Tibial artery (tissue), 4 donors: ENCODE results near the gene OR5P2.
"Not testable (repeated sequence)": the region's sequence is repeated elsewhere in the genome, so short reads cannot be mapped to it uniquely, and the experiment has no call there.

Experiments
- DNase-seq, 2 donors: peaks; one replicate each; pipeline ENCODE4 v3.0.0-alpha.2; 2019
- H3K27ac ChIP-seq, 2 donors: fragments of 200-600 bp; sonication (generic) in 1 of 2; 1 replicate in 1 of 2; 2 replicates in 1 of 2; pipeline ENCODE4 v1.5.1; 2018 to 2019; ENCODE audit warnings: mild to moderate bottlenecking in 1 of 2
- H3K27me3 ChIP-seq, 2 donors: fragments of 200-600 bp; sonication (generic) in 1 of 2; one replicate each; pipeline versions ENCODE4 v1.5.1 to v1.6.0; 2016 to 2019
- H3K36me3 ChIP-seq, 3 donors: fragments of 200-600 bp; sonication (generic) in 2 of 3; one replicate each; pipeline ENCODE4 v1.5.1; 2016 to 2019; ENCODE audit warnings: mild to moderate bottlenecking in 2 of 3
- H3K4me1 ChIP-seq, 4 donors: fragments of 200-600 bp; sonication (generic) in 2 of 4; 1 replicate in 3 of 4; 2 replicates in 1 of 4; pipeline ENCODE4 v1.5.1; 2016 to 2019
- H3K4me3 ChIP-seq, 2 donors: fragments of 200-600 bp; sonication (generic) in 1 of 2; 1 replicate in 1 of 2; 2 replicates in 1 of 2; pipeline ENCODE4 v1.5.1; 2018 to 2019; ENCODE audit warnings: mild to moderate bottlenecking in 2 of 2
- H3K9me3 ChIP-seq, 3 donors: fragments of 200-600 bp; sonication (generic) in 1 of 3; one replicate each; pipeline ENCODE4 v1.5.1; 2016 to 2019
- CTCF ChIP-seq, 2 experiments: fragments of 200-600 bp in 1 of 2; fragments of 450-650 bp in 1 of 2; IDR thresholded peaks; one replicate each; pipeline ENCODE4 v1.5.1; 2017 to 2019; ENCODE audit warnings: antibody characterized with exemption in 2 of 2, mild to moderate bottlenecking in 1 of 2, moderate library complexity in 1 of 2
- intact Hi-C: fragments of 100-400 bp; cut with DNase I; formaldehyde crosslinking; loops from one replicate; pipeline ENCODE4 v1.15.0; 2023; ENCODE audit warnings: low total_unique reads

OR5P2 gene

GRCh38 chr11:7833527-7833926 is 36.8 kb upstream of the OR5P2 start:
- H3K27me3 ChIP-seq: no peaks in the 10 kb centered on the region
- TF ChIP-seq CTCF (IDR thresholded peaks at IDR 0.05): no peak
- intact Hi-C loops: no loop called here
- no peaks in the 10 kb centered on the region for H3K9me3 ChIP-seq
- H3K27ac ChIP-seq: no peak overlapping the region
- H3K4me3 ChIP-seq: no peak overlapping the region
- H3K36me3 ChIP-seq: no peaks in the 10 kb centered on the region
- H3K4me1 ChIP-seq: no peaks in the 10 kb centered on the region
- DNase-seq: no peak

- TF ChIP-seq CTCF (IDR thresholded peaks at IDR 0.05): no peak
- Histone ChIP-seq H3K9me3 (no peaks in the 10 kb centered on the region), H3K27ac (no peak within 1 kb of the TSS), H3K36me3 (no peaks in the 10 kb centered on the region), H3K27me3 (no peaks in the 10 kb centered on the region), H3K4me1 (no peaks in the 10 kb centered on the region), H3K4me3 (no peak within 1 kb of the TSS)
- DNase-seq: no peak
- intact Hi-C loops: no loop called here
These were observed 34.0 kb upstream of the OR5P2 start, which contains the start of gene OR5P3 for GRCh38 chr11:7830740-7831139. Gene OR5P3, minus strand, starts transcription at chr11:7830840.

GRCh38 chr11:7826324-7826723 is 29.6 kb upstream of the OR5P2 start:
- H3K4me3 ChIP-seq: no peak overlapping the region

GRCh38 chr11:7820417-7820816 is 23.7 kb upstream of the OR5P2 start:
- H3K4me3 ChIP-seq, H3K27ac ChIP-seq, H3K27me3 ChIP-seq, DNase-seq, H3K36me3 ChIP-seq, H3K4me1 ChIP-seq, intact Hi-C loops: not testable (repeated sequence)
- H3K9me3 ChIP-seq: peaks cover 0 to 13% (median 6%) of the 10 kb centered on the region in 3 donors

More at GRCh38 chr11:7826324-7826723, 29.6 kb upstream of the OR5P2 start:
- no peak for DNase-seq
- Histone ChIP-seq H3K27ac (no peak overlapping the region), H3K27me3 (no peaks in the 10 kb centered on the region), H3K9me3 (no peaks in the 10 kb centered on the region), H3K4me1 (no peaks in the 10 kb centered on the region), H3K36me3 (no peaks in the 10 kb centered on the region)
- TF ChIP-seq CTCF (IDR thresholded peaks at IDR 0.05): no peak
- intact Hi-C loops: no loop called here

GRCh38 chr11:7814897-7815296 is 18.2 kb upstream of the OR5P2 start:
- H3K9me3 ChIP-seq: peaks cover 0 to 17% (median 6%) of the 10 kb centered on the region in 3 donors
- H3K4me3 ChIP-seq, H3K27me3 ChIP-seq, H3K4me1 ChIP-seq, intact Hi-C loops, DNase-seq, H3K36me3 ChIP-seq, H3K27ac ChIP-seq: not testable (repeated sequence)

GRCh38 chr11:7810301-7810700 is 13.6 kb upstream of the OR5P2 start:
- H3K27me3 ChIP-seq, H3K4me3 ChIP-seq, H3K36me3 ChIP-seq, H3K4me1 ChIP-seq, H3K27ac ChIP-seq, intact Hi-C loops, DNase-seq: not testable (repeated sequence)
- H3K9me3 ChIP-seq: peaks cover 6 to 16% (median 11%) of the 10 kb centered on the region in 3 donors

GRCh38 chr11:7793233-7793632 is 3.5 kb downstream of the OR5P2 start:
- intact Hi-C loops: no loop called here
- no peak for TF ChIP-seq CTCF (IDR thresholded peaks at IDR 0.05)
- H3K4me1 ChIP-seq: no peaks in the 10 kb centered on the region

More at GRCh38 chr11:7793233-7793632, 3.5 kb downstream of the OR5P2 start:
- no peaks in the 10 kb centered on the region for H3K36me3 ChIP-seq
- no peak overlapping the region for H3K27ac ChIP-seq
- no peak for DNase-seq
- H3K9me3 ChIP-seq: no peaks in the 10 kb centered on the region
- no peaks in the 10 kb centered on the region for H3K27me3 ChIP-seq
- H3K4me3 ChIP-seq: no peak overlapping the region
